OCI-M1 (cell line): ENCODE results near the gene GCN1.
A peak's percentile ranks its signal among the peaks of the same experiment; 100 is the strongest.
"Not testable (repeated sequence)": the region's sequence is repeated elsewhere in the genome, so short reads cannot be mapped to it uniquely, and the experiment has no call there.

Source experiments
- DNase-seq: peaks from one replicate; lab custom pipeline; 2025; lab: John Stamatoyannopoulos, UW

The GCN1 gene

GRCh38 chr12:120194534-120195395 is at the start of gene GCN1:
TSS of gene GCN1 (minus strand) at chr12:120194715. CDS start at chr12:120194697, 18 bp downstream.
- peak; percentile 86 for DNase-seq

GRCh38 chr12:120242971-120243699 is 48.6 kb upstream of the GCN1 start:
- no peak for DNase-seq

- peak; percentile 91 for DNase-seq
Measured at GRCh38 chr12:120242275-120242799, 47.8 kb upstream of the GCN1 start.

- DNase-seq, result no peak
Measured at GRCh38 chr12:120241561-120242274, 47.2 kb upstream of the GCN1 start.

DNA sequence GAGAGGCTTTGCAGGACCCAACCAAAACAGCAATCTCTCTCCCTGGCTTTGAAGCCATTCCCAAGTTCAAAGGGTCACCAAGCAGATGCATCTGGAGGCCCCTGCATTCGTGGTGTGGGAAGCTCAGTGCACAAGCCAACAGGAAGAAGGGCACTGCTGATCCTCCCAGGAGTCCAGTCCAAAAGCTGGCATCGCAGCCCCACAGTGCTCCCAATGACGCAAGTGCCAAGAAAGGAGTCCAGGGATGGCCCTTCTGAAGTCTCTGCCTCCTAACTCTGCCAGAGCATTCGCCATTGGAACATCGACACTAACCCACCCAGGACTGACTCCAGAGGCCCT is 45.9 kb upstream of the GCN1 start:
- DNase-seq, result no peak

- DNase-seq, result no peak
Measured at GRCh38 chr12:120239776-120240494, 45.4 kb upstream of the GCN1 start.

DNA sequence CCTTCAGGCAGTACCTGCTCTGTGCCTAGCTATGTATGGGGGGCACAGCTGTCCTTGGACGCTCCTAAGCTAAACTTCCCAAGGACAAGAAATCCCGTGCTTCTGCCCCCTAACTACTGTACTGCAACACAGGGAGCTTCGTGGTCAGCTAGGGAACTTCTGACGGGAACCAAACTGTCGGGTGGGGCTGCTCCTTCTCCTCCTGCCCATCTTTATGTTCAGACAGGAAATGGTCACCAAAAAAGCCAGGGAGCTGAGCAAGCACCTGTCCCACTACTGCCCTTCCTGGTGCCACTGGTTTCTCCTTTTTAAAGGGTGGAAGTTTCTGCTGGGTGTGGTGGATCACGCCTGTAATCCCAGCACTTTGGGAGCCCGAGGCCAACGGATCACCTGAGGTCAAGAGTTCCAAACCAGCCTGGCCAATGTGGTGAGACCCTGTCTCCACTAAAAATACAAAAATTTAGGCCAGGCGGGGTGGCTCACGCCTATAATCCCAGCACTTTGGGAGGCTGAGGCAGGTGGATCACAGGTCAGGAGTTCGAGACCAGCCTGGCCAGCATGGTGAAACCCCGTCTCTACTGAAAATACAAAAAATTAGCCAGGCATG is 44.4 kb upstream of the GCN1 start:
- no peak for DNase-seq

DNA sequence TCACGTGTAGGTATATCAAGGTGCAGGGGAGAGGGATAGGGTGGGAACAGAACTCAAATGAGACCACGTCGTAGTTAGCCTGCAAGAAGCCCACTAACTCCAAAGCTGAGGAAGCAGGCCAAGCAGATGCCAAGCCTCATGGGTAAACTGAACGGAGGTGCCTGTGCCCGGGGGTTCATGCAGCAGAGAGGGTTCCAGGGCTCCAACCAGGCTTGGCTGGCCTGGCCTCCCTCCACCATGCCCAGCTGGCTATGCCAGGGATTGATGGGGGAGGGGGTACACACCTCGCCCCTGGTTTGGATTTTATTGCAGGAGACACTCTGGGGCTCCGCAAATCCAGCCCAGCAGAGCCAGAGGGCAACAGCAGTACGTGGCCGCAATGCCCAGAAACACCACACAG is 43.7 kb upstream of the GCN1 start:
- DNase-seq, result no peak

GRCh38 chr12:120237360-120238171 is 43.1 kb upstream of the GCN1 start:
- DNase-seq, result peak; percentile 27

GRCh38 chr12:120236809-120237208 is 42.3 kb upstream of the GCN1 start:
- DNase-seq, result not testable (repeated sequence)

GRCh38 chr12:120235369-120236323 is 41.1 kb upstream of the GCN1 start:
- DNase-seq, result no peak

- peak; percentile 21 for DNase-seq
Measured at GRCh38 chr12:120234643-120235368, 40.3 kb upstream of the GCN1 start.

GRCh38 chr12:120231316-120232011 is 36.9 kb upstream of the GCN1 start:
- DNase-seq, result peak; percentile 56

GRCh38 chr12:120230974-120231315 is 36.4 kb upstream of the GCN1 start:
- no peak for DNase-seq

GRCh38 chr12:120230326-120230973 is 35.9 kb upstream of the GCN1 start:
- DNase-seq, result peak; percentile 17

DNA sequence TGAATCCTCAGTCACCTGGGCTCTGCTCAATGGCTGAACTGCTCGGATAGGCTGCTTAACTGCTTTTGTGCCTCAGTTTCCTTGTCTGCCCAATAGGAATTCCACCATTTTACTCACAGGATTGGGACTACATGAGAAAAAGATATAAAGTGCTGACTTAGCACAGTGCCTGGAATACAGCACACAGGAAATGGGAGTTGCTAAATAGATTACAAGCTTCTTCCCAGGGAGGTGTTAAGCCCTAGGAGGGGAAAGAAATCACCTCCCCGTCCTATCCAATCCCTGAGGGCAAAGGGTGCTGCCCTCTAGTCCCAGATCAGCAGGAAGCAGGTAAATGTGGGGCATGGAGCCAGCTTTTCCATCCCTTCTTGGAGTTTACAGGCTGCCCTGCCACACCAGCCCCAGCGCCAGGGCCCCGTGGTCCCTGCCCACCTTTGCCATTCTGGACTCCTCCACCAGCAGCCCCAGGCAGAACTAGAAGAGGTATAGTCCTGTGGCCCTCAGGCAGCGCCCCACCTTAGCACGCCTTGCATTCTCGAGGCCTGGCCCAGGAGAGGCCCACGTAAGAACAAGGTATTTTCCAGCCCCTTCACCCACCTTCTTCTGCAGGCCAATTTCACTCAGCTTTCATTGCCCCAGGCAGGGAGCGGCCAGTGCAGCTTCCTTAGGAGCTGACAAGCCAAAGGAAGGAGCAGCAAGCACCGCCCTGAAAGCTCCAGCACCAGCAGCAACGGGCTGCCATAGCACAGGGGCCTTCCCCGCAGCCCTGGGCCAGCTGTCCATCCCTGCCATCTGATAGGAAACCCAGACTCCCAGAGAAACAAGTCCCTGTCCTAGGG is 35.2 kb upstream of the GCN1 start:
- DNase-seq, result no peak

DNA sequence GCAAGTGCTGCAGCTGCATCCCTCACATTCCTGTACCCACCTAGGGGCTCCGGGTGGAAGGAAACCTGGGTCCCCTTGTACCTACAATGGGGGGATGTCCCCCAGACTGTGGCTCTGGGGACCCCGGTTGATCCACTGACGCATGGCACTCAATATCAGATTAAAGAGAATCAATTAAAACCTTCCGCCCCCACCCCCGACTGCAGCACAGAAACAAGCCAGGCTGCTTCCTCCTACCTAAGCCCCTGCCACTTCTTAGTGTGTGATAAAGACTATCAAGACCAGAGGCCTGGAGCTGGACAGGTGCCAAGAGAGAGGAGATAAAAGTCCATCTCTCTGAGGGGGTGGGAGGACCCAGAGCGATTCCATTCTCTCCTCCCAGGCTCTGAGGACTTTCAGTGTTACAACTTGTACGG is 34.6 kb upstream of the GCN1 start:
- peak; percentile 92 for DNase-seq
